Liver (tissue), 3 donors: ENCODE measurements around the gene SNAPIN.

ENCODE experiments used
- JUND ChIP-seq, 2 donors: IDR thresholded peaks; 2 replicates each; pipeline ENCODE4 v1.6.1; 2016; ENCODE audit warnings: antibody characterized with exemption in 2 of 2
- RXRA ChIP-seq, 2 donors: IDR thresholded peaks; 2 replicates each; pipeline ENCODE4 v1.6.1; 2017 to 2018; ENCODE audit warnings: antibody characterized with exemption in 2 of 2, mild to moderate bottlenecking in 1 of 2
- TF ChIP-seq, protein P1 (sequence below): fragments of 150-350 bp; IDR thresholded peaks from 2 replicates; pipeline ENCODE4 v1.5.1; 2017; ENCODE audit warnings: improper control_type of control experiment, low read depth, low read length; ENCODE audit not compliant: missing input control
- donor health status: healthy.
- donor health status: healthy.

- TF ChIP-seq, protein P1, sequence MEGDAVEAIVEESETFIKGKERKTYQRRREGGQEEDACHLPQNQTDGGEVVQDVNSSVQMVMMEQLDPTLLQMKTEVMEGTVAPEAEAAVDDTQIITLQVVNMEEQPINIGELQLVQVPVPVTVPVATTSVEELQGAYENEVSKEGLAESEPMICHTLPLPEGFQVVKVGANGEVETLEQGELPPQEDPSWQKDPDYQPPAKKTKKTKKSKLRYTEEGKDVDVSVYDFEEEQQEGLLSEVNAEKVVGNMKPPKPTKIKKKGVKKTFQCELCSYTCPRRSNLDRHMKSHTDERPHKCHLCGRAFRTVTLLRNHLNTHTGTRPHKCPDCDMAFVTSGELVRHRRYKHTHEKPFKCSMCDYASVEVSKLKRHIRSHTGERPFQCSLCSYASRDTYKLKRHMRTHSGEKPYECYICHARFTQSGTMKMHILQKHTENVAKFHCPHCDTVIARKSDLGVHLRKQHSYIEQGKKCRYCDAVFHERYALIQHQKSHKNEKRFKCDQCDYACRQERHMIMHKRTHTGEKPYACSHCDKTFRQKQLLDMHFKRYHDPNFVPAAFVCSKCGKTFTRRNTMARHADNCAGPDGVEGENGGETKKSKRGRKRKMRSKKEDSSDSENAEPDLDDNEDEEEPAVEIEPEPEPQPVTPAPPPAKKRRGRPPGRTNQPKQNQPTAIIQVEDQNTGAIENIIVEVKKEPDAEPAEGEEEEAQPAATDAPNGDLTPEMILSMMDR = no peak
- TF ChIP-seq JUND (IDR thresholded peaks at IDR 0.05) = no peak
- TF ChIP-seq RXRA (IDR thresholded peaks at IDR 0.05) = no peak
Measured at GRCh38 chr1:153649137-153649862, 9.2 kb upstream of the SNAPIN start.
